Gastrocnemius medialis (tissue), 4 donors: ENCODE results near the gene ELMO1.

Experiments
- CTCF ChIP-seq, 5 experiments: fragments of 450-650 bp in 3 of 5; fragments of 200-600 bp in 2 of 5; sonication (generic) in 2 of 5; IDR thresholded peaks in 4 of 5; conservative IDR thresholded peaks in 1 of 5; 1 replicate in 4 of 5; 2 replicates in 1 of 5; pipeline ENCODE4 v1.5.1; 2016 to 2019; ENCODE audit warnings: antibody characterized with exemption in 5 of 5, mild to moderate bottlenecking in 3 of 5, moderate library complexity in 3 of 5
- POLR2A ChIP-seq, 2 donors: fragments of 450-650 bp; IDR thresholded peaks; one replicate each; pipeline ENCODE4 v1.6.1; 2017; ENCODE audit warnings: antibody characterized with exemption in 2 of 2, mild to moderate bottlenecking in 2 of 2, moderate library complexity in 2 of 2

- TF ChIP-seq POLR2A (IDR thresholded peaks at IDR 0.05) (no peak), CTCF (IDR thresholded peaks at IDR 0.05 in 4 of 5, conservative IDR thresholded peaks at IDR 0.05 in 1 of 5) (no peak)
Measured at GRCh38 chr7:37209195-37209594, 239.5 kb downstream of the ELMO1 start.
